HG02763 (cell line): ENCODE data around the gene TTYH1.

Experiments
- ATAC-seq: cut with Tn5 transposase; IDR thresholded peaks from one replicate; pipeline ENCODE4 v1.9.1; 2021; ENCODE audit warnings: mild to moderate bottlenecking, moderate library complexity; ENCODE audit not compliant: unreplicated experiment

TTYH1 gene

DNA sequence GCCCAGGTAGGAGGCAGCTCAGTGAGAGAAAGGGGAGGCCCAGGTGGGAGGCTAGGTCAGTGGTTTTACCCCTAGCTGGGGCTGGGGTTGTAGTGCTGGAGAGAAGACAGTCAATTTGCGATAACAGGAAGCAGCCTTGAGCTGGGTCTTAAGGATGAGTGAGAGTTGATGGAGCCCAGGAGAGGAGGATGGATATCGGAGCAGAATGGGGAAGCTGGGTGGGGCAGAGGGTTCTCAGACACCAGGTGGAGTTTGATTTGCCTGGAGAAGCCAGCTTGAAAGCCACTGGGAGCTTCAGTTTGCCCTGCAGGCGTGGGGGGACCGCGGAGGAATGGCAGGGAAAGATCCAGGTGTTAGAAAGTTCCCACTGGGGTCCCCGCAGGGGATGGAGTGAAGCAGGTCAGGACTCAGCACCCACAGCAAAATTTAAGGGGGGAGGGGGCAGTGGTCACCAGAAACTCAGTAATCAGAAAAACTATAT, 58.7 kb downstream of the TTYH1 start:
- ATAC-seq: no peak

GRCh38 chr19:54475706-54476105, 60.4 kb downstream of the TTYH1 start:
- no peak for ATAC-seq

DNA sequence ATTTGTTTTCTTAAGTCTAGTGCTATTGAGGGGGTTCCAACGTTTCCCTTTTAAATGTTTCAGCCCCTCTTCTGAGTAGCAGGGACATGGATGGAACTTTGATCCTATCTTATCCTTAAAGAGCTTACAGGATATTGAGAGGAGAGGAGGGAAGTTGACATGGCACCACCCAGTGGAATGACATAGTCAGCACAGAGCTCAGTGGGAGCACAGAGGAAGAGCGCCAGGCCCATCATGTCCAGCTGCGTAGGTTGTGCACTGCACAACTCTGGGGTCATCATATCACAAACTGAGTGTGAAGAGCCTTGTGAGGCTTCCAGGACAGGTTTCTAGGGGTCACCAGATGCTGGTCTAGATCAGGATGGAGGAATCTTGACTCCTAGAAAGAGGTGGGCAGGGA, 62.4 kb downstream of the TTYH1 start:
- no peak for ATAC-seq

DNA sequence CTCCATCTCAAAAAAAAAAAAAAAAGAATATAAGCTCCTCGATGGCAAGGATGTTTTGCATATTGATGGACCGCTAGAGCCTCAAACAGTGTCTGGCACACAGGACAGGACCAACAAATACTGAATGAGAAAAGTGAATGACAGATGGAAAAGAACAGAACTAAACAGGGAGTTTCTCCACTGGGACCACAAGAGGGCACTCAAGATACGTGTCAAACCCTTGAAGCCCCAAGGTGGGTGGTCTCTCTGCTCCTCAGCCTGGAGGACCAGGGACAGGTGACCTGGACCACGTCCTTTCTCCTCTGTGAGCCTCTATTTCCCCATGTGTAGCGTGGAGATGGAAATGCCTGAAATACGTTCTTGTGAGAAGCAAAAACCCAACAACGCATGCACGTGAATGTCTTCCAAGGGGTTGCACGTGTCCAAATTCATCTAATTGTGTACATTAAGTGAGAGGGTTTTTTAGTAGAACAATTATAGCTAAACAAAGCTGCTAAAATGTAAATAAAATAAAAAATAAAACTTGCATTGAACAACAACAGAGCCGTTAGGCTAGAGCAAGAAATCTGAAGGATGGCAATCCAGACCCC, 63.5 kb downstream of the TTYH1 start:
- ATAC-seq: no peak

DNA sequence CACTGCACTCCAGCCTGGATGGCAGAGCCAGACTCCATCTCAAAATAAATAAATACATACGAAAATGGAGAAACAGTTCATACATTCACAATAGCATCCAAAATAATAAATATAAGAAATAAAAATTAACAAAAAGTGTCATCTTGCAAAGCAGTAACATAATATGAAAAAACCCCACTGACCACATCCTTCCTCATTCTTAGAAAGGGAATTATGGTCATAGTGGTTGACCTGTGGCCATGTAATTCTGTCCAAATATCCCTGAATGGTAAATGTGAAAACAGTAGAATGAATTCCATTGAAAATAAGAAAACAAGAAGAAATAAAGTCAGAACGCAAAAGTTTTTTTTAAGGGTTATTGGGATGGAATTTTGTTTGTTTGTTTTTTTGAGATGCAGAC, 64.8 kb downstream of the TTYH1 start:
- ATAC-seq: no peak

GRCh38 chr19:54481326-54481930, 66.2 kb downstream of the TTYH1 start:
- ATAC-seq: no peak

GRCh38 chr19:54482889-54483288, 67.6 kb downstream of the TTYH1 start:
- ATAC-seq: no peak

- no peak for ATAC-seq
These were observed 69.2 kb downstream of the TTYH1 start for GRCh38 chr19:54484451-54484850.

DNA sequence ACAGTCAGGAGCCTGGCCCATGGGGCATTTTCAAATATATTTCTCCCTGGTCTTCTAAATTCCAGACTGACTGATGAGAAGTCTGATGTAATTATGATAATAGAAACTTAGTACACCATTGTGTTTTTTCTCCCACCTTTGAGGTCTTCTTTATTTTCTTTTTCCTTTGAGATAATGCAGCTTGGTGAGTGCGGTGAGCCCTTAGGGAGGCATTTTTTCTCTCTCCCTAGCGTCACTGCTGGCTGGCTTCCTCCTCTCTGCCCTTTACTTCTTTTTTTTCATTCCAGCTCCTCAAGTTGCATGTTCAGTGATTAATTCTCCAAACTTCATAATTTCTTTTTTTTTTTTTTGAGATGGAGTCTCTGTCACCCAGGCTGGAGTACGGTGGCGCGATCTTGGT, 70.6 kb downstream of the TTYH1 start:
- no peak for ATAC-seq
